GM23338 (cell line): ENCODE results near the gene CD59. TPM values are rescaled to one million over a fixed set of nuclear protein-coding genes. Genes with fewer than 3 reads are reported as not detected.
A peak's percentile ranks its signal among the peaks of the same experiment; 100 is the strongest.

ENCODE experiments used
- ATAC-seq: fragments of 200-7000 bp; cut with Tn5 transposase; 3 replicates; pipeline ENCODE4 v1.9.1; 2020
- DNase-seq: peaks from one replicate; pipeline ENCODE4 v3.0.0-alpha.2; 2015; ENCODE audit warnings: low spot score
- H2AFZ ChIP-seq: fragments of 200-600 bp; sonication (generic); 2 replicates; pipeline ENCODE4 v1.8.0; 2016; ENCODE audit warnings: antibody characterized with exemption, mild to moderate bottlenecking, moderate library complexity
- H3F3A ChIP-seq: fragments of 200-600 bp; sonication (generic); replicated peaks from 2 replicates; pipeline ENCODE4 v1.8.0; 2017; ENCODE audit warnings: antibody characterized with exemption, mixed run types, low read depth
- H3K27ac ChIP-seq: fragments of 200-600 bp; sonication (generic); 2 replicates; pipeline ENCODE4 v1.6.1; 2016; ENCODE audit warnings: low read depth
- H3K27me3 ChIP-seq: fragments of 200-600 bp; sonication (generic); 2 replicates; pipeline ENCODE4 v1.8.0; 2016; ENCODE audit warnings: mild to moderate bottlenecking, mixed run types, moderate library complexity; ENCODE audit not compliant: insufficient read depth
- H3K36me3 ChIP-seq: fragments of 200-600 bp; sonication (generic); 2 replicates; pipeline ENCODE4 v1.8.0; 2016; ENCODE audit warnings: mild to moderate bottlenecking; ENCODE audit not compliant: insufficient read depth
- H3K4me1 ChIP-seq: fragments of 200-600 bp; sonication (generic); 2 replicates; pipeline ENCODE4 v1.8.0; 2016; ENCODE audit warnings: mild to moderate bottlenecking, moderate library complexity; ENCODE audit not compliant: insufficient read depth
- H3K4me2 ChIP-seq: fragments of 200-600 bp; sonication (generic); 2 replicates; pipeline ENCODE4 v1.7.1; 2017; ENCODE audit warnings: mixed run types
- H3K4me3 ChIP-seq: fragments of 200-600 bp; sonication (generic); 2 replicates; pipeline ENCODE4 v1.6.1; 2016; ENCODE audit warnings: mixed run types
- H3K79me2 ChIP-seq: fragments of 200-600 bp; sonication (generic); replicated peaks from 2 replicates; pipeline ENCODE4 v1.8.0; 2017; ENCODE audit warnings: mild to moderate bottlenecking; ENCODE audit not compliant: insufficient read depth
- H3K9me2 ChIP-seq: fragments of 200-600 bp; sonication (generic); 2 replicates; pipeline ENCODE4 v1.8.0; 2017; ENCODE audit not compliant: insufficient read depth
- H4K20me1 ChIP-seq: fragments of 200-600 bp; sonication (generic); replicated peaks from 2 replicates; pipeline ENCODE4 v1.8.0; 2017; ENCODE audit warnings: mild to moderate bottlenecking; ENCODE audit not compliant: insufficient read depth
- H3K27ac Mint-ChIP-seq: 2 replicates; pipeline ENCODE4 v1.8.0; 2020; ENCODE audit warnings: inconsistent platforms, mild to moderate bottlenecking, moderate library complexity, mixed read lengths
- H3K27me3 Mint-ChIP-seq: 3 replicates; pipeline ENCODE4 v1.8.0; 2022; ENCODE audit warnings: low read depth, mild to moderate bottlenecking, moderate library complexity, mixed read lengths, inconsistent platforms; ENCODE audit not compliant: insufficient read depth, poor library complexity
- H3K36me3 Mint-ChIP-seq: 3 replicates; pipeline ENCODE4 v1.8.0; 2021; ENCODE audit warnings: low read depth, mild to moderate bottlenecking, inconsistent platforms, moderate library complexity, mixed read lengths
- H3K4me1 Mint-ChIP-seq: 3 replicates; pipeline ENCODE4 v1.8.0; 2020; ENCODE audit warnings: mild to moderate bottlenecking, inconsistent platforms, mixed read lengths
- H3K4me3 Mint-ChIP-seq: 3 replicates; pipeline ENCODE4 v1.8.0; 2021; ENCODE audit warnings: moderate library complexity, mild to moderate bottlenecking, inconsistent platforms, mixed read lengths
- H3K9me3 Mint-ChIP-seq: 3 replicates; pipeline ENCODE4 v1.8.0; 2020; ENCODE audit warnings: moderate library complexity, mild to moderate bottlenecking, inconsistent platforms, mixed read lengths
- CREB1 ChIP-seq: fragments of 250-450 bp; sonication (Bioruptor Pico); IDR thresholded peaks from 2 replicates; pipeline ENCODE4 v1.5.0; 2020; ENCODE audit warnings: low read depth, mild to moderate bottlenecking, moderate library complexity
- EZH2phosphoT487 ChIP-seq: fragments of 200-600 bp; sonication (generic); IDR thresholded peaks from one replicate; pipeline ENCODE4 v1.8.1; 2018; ENCODE audit warnings: antibody characterized with exemption; ENCODE audit not compliant: unreplicated experiment
- NANOG ChIP-seq: IDR thresholded peaks from 2 replicates; pipeline ENCODE4 v1.6.1; 2016; ENCODE audit warnings: antibody characterized with exemption, borderline replicate concordance
- POLR2AphosphoS5 ChIP-seq: IDR thresholded peaks from 2 replicates; pipeline ENCODE4 v1.6.1; 2016; ENCODE audit warnings: antibody characterized with exemption, low read depth
- ZNF114 ChIP-seq: fragments of 250-450 bp; sonication (Bioruptor Pico); IDR thresholded peaks from 2 replicates; pipeline ENCODE4 v1.5.0; 2020; ENCODE audit warnings: mild to moderate bottlenecking, moderate library complexity
- polyA plus RNA-seq: library from polyadenylated mRNA; unstranded; fragments of >200 nt; fragmentation: Nextera tagmentation; extraction: Ambion mirVana; gene quantifications from 2 replicates; pipeline ENCODE4 v1.2.1, GENCODE V29; 2016
- total RNA-seq: library from RNA; depleted of rRNA; stranded (reverse); fragments of >200 nt; shearing (Covaris generic); gene quantifications from 2 replicates; pipeline ENCODE4 v1.2.3, GENCODE V29; 2014
- TF ChIP-seq, protein P1 (sequence below), 2 experiments: fragments of 200-600 bp in 1 of 2; sonication (generic) in 1 of 2; conservative IDR thresholded peaks; 2 replicates each; pipeline versions ENCODE4 v1.5.1 to v1.6.1; 2016 to 2017; ENCODE audit warnings: antibody characterized with exemption in 2 of 2, low read depth in 2 of 2, mild to moderate bottlenecking in 2 of 2, moderate library complexity in 1 of 2
- TF ChIP-seq, protein P2 (sequence below): IDR thresholded peaks from one replicate; pipeline ENCODE4 v1.6.1; 2018; ENCODE audit warnings: antibody characterized with exemption; ENCODE audit not compliant: unreplicated experiment

CD59 gene
- total and polyA plus RNA-seq, 2 experiments from 2014 or later = 41.5 to 86.6 TPM

DNA sequence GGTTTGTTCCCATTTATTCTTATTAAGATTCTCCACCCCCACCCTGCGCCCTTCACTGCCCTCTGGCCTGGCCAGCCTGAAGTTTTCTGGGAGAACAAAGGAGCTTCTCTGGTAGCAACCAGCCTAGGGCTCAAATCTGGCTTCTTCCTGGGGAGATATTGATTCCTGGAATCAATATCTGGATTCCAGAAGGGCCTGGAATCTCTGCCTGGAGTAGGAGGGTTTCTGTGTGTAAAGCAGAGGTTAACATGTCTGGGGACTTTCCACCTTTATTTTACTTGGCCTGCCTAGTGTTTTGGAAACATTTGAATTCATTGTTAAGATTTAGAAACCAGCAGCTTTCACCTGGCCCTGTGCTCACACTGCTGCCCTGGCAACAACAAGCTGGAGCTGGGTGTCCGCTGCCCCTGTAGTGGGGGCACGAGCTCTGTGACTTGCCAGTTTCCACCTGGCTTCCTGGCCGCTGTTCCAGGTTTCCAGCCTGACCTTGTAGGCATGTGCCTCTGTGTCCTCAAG lies 41.1 kb downstream of the CD59 start:
- Mint-ChIP-seq H3K9me3 (no peaks in the 10 kb centered on the region; the same call in 2 of the 3 replicates), H3K36me3 (no peaks in the 10 kb centered on the region), H3K4me1 (peaks cover 41% of the 10 kb centered on the region), H3K27ac (peak overlapping the region; percentile 18; the same call in 1 of the 2 replicates), H3K4me3 (no peak overlapping the region), H3K27me3 (peaks cover 6% of the 10 kb centered on the region)
- ATAC-seq = no peak
- TF ChIP-seq, protein P1, sequence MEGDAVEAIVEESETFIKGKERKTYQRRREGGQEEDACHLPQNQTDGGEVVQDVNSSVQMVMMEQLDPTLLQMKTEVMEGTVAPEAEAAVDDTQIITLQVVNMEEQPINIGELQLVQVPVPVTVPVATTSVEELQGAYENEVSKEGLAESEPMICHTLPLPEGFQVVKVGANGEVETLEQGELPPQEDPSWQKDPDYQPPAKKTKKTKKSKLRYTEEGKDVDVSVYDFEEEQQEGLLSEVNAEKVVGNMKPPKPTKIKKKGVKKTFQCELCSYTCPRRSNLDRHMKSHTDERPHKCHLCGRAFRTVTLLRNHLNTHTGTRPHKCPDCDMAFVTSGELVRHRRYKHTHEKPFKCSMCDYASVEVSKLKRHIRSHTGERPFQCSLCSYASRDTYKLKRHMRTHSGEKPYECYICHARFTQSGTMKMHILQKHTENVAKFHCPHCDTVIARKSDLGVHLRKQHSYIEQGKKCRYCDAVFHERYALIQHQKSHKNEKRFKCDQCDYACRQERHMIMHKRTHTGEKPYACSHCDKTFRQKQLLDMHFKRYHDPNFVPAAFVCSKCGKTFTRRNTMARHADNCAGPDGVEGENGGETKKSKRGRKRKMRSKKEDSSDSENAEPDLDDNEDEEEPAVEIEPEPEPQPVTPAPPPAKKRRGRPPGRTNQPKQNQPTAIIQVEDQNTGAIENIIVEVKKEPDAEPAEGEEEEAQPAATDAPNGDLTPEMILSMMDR (conservative IDR thresholded peaks at IDR 0.05; ENCODE audit: low read depth in 2 of 2) = no peak
- H3K9me2 ChIP-seq = 0 out of 2 replicates have a peak, but pooled peaks cover 4% of the 10 kb centered on the region
- no peaks in the 10 kb centered on the region for H3K79me2 ChIP-seq
- no peak overlapping the region for H3K27ac ChIP-seq
- H3K4me3 ChIP-seq = no peak overlapping the region
- H4K20me1 ChIP-seq = no peaks in the 10 kb centered on the region
- H3K27me3 ChIP-seq = peaks cover 10% of the 10 kb centered on the region
- no peaks in the 10 kb centered on the region for H3K36me3 ChIP-seq
- H3K4me1 ChIP-seq = peaks cover 35% of the 10 kb centered on the region
- H2AFZ ChIP-seq = peak overlapping the region; percentile 66; the same call in 1 of the 2 replicates
- no peak for DNase-seq
- H3K4me2 ChIP-seq = no peak overlapping the region
- no peaks in the 10 kb centered on the region for H3F3A ChIP-seq

DNA sequence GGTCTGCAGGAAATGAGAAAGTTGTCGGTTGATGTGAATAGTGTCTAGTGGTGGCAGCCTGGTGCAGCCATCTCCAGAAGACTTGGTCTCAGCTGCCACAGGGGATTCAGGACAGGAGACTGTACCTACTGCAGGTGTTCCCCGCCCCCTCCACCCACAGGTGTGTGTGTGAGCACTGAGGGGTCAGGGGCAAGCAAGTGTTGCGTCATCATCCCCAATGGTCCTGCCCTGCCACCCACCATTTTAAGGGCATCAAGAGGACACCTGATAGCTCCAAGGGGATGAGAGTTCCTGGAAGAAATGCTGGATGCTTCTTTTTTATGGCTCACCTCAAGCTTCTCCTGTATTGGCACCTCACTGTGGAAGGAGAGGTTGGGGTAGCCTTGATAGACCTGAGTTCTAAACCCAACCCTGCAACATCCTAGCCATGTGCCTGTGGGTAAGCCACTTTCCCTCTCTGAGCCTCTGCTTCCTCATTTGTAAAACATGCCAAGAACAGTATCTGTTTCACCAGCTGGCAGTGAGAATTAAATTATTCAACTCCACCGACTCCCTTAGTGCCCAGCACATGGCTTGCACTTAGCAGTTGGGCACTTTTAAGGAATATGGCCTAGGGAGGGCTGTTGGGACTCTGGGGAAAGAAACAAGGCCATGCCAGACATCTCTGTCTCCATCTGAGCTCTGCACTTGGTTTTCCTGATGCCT lies 41.7 kb downstream of the CD59 start:
- no peaks in the 10 kb centered on the region for H3K36me3 Mint-ChIP-seq
- Histone ChIP-seq H3K4me3 (no peak overlapping the region), H4K20me1 (no peaks in the 10 kb centered on the region), H3K27ac (no peak overlapping the region), H3K79me2 (no peaks in the 10 kb centered on the region), H3K9me2 (0 out of 2 replicates have a peak, but pooled peaks cover 4% of the 10 kb centered on the region), H2AFZ (peak overlapping the region; percentile 66; the same call in 1 of the 2 replicates), H3F3A (no peaks in the 10 kb centered on the region), H3K27me3 (peaks cover 5% of the 10 kb centered on the region), H3K36me3 (no peaks in the 10 kb centered on the region), H3K4me1 (peaks cover 29% of the 10 kb centered on the region), H3K4me2 (no peak overlapping the region)
- no peak for DNase-seq
- TF ChIP-seq POLR2AphosphoS5 = no peak
- no peak for TF ChIP-seq EZH2phosphoT487
- TF ChIP-seq ZNF114 (CRISPR knock-in tag) = no peak
- no peak for TF ChIP-seq NANOG
- TF ChIP-seq, protein P2, sequence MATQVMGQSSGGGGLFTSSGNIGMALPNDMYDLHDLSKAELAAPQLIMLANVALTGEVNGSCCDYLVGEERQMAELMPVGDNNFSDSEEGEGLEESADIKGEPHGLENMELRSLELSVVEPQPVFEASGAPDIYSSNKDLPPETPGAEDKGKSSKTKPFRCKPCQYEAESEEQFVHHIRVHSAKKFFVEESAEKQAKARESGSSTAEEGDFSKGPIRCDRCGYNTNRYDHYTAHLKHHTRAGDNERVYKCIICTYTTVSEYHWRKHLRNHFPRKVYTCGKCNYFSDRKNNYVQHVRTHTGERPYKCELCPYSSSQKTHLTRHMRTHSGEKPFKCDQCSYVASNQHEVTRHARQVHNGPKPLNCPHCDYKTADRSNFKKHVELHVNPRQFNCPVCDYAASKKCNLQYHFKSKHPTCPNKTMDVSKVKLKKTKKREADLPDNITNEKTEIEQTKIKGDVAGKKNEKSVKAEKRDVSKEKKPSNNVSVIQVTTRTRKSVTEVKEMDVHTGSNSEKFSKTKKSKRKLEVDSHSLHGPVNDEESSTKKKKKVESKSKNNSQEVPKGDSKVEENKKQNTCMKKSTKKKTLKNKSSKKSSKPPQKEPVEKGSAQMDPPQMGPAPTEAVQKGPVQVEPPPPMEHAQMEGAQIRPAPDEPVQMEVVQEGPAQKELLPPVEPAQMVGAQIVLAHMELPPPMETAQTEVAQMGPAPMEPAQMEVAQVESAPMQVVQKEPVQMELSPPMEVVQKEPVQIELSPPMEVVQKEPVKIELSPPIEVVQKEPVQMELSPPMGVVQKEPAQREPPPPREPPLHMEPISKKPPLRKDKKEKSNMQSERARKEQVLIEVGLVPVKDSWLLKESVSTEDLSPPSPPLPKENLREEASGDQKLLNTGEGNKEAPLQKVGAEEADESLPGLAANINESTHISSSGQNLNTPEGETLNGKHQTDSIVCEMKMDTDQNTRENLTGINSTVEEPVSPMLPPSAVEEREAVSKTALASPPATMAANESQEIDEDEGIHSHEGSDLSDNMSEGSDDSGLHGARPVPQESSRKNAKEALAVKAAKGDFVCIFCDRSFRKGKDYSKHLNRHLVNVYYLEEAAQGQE = no peak
- TF ChIP-seq CREB1 (CRISPR knock-in tag) = no peak
- H3K27me3 Mint-ChIP-seq = peaks cover 2% of the 10 kb centered on the region
- H3K27ac Mint-ChIP-seq = no peak overlapping the region
- H3K4me1 Mint-ChIP-seq = peaks cover 36% of the 10 kb centered on the region
- ATAC-seq = no peak
- H3K4me3 Mint-ChIP-seq = no peak overlapping the region
- no peaks in the 10 kb centered on the region; the same call in 2 of the 3 replicates for H3K9me3 Mint-ChIP-seq
